Measurements from ENCODE around the gene SNTG2.

GRCh38 chr2:1053786-1054185, 103.1 kb downstream of the SNTG2 start:
- TF ChIP-seq CTCF (IDR thresholded peaks at IDR 0.05) (no peak), ZFX (IDR thresholded peaks at IDR 0.05; ENCODE audit: borderline replicate concordance) (no peak)

Measured in 22Rv1 (cell line).